Psoas muscle (tissue), 8 donors: ENCODE measurements around the gene FHAD1. TPM values are rescaled to one million over a fixed set of nuclear protein-coding genes. Genes with fewer than 3 reads are reported as not detected.

Experiments used
- ATAC-seq, 4 donors: fragments of 200-7000 bp; cut with Tn5 transposase; one replicate each; pipeline ENCODE4 v1.9.1; 2020; ENCODE audit warnings: moderate library complexity in 3 of 4, mild to moderate bottlenecking in 2 of 4
- DNase-seq, 2 donors: peaks; one replicate each; pipeline ENCODE4 v3.0.0-alpha.2; 2020
- H3K27ac ChIP-seq: fragments of 200-600 bp; one replicate; pipeline ENCODE4 v1.8.0; 2022
- H3K27me3 ChIP-seq, 3 donors: fragments of 200-600 bp in 1 of 3; one replicate each; pipeline versions ENCODE4 v1.6.1 to v1.8.0; 2013 to 2022; ENCODE audit warnings: low read length in 2 of 3, mild to moderate bottlenecking in 2 of 3, moderate library complexity in 1 of 3; ENCODE audit not compliant: insufficient read depth in 3 of 3
- H3K36me3 ChIP-seq, 2 donors: fragments of 200-600 bp in 1 of 2; one replicate each; pipeline versions ENCODE4 v1.6.1 to v1.8.0; 2013 to 2022; ENCODE audit warnings: low read depth in 1 of 2, mild to moderate bottlenecking in 1 of 2, moderate library complexity in 1 of 2; ENCODE audit not compliant: insufficient read depth in 1 of 2
- H3K4me1 ChIP-seq: fragments of 200-600 bp; one replicate; pipeline ENCODE4 v1.8.0; 2022
- H3K4me3 ChIP-seq: fragments of 200-600 bp; one replicate; pipeline ENCODE4 v1.8.0; 2022; ENCODE audit warnings: mild to moderate bottlenecking
- H3K9me3 ChIP-seq: fragments of 200-600 bp; one replicate; pipeline ENCODE4 v1.8.0; 2022
- WGBS, 3 donors: extraction: QIAGEN DNeasy Blood & Tissue Kit; methylation state at CpG; one replicate each; pipeline versions ENCODE4 v1.1.6 to v1.1.7; 2013; 5-methylcytosine and 5-hydroxymethylcytosine counted together
- intact Hi-C, 2 donors: fragments of 100-400 bp; cut with DNase I; formaldehyde crosslinking; loops; one replicate each; pipeline versions ENCODE4 v1.11.0 to v1.14.2; 2022
- polyA plus RNA-seq, 3 donors: library from polyadenylated mRNA; stranded (reverse); fragments of 200-250 nt; gene quantifications; one replicate each; pipeline ENCODE4 v1.2.3, GENCODE V29; 2013
- total RNA-seq, 4 donors: library from RNA; stranded (reverse); fragmentation: NEBNext Ultra II Directional in 2 of 4; extraction: Animal tissue kit (Norgen Biotek cat#: 25700) in 2 of 4; gene quantifications; one replicate each; pipeline versions ENCODE4 v1.2.1 to v1.2.4, GENCODE V29; 2021 to 2023
- TF ChIP-seq, protein P1 (sequence below): fragments of 200-600 bp; IDR thresholded peaks from one replicate; pipeline ENCODE4 v1.8.0; 2022; ENCODE audit warnings: antibody characterized with exemption
- donor health status: healthy with polysubstance abuse.
- donor health status: DM: no; HTN: no; CAD: no; lungs with moderate emphysema.
- donor health status: Bipolar disorder and iron deficiency.
- donor health status: healthy.
- donor health status: DM: yes; HTN: yes; CAD: no.
- donor health status: DM: no; HTN: no; CAD: no.
- donor health status: DM: no; HTN: no; CAD: no.
- donor health status: DM: yes; HTN: yes; CAD: no.

Gene FHAD1
- total and polyA plus RNA-seq, 7 donors, result 0.03 to 0.24 (median 0.06) TPM; not detected in 4

DNA sequence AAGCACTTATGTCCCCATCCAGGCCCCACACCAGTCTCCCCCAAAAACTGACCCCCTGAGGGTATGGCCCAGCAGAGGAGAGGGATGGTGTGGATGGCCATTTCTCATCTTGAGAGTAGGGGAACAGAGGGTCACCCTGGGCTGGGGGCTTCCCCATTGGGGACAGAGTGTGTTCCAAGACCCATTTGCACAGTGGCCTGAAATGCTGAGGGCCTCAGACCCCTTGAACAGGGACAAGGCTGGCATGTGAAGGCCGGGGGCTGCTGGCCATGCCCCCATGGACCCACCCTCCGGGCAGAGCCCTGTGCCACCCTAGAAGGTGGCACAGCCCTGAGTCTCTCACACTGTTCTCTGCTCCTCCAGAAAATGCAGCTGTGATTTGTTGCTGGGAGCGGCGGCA is 199.2 kb downstream of the FHAD1 start:
- Histone ChIP-seq H3K9me3 (no peaks in the 10 kb centered on the region), H3K27ac (no peak overlapping the region), H3K4me3 (no peak overlapping the region), H3K36me3 (no peaks in the 10 kb centered on the region), H3K4me1 (no peaks in the 10 kb centered on the region), H3K27me3 (peaks cover 0 to 3% (median 3%) of the 10 kb centered on the region in 3 donors)
- no peak for ATAC-seq
- 78 to 87% (median 80%) methylated on average over 4 of the region's 4 CpGs for WGBS, 3 donors
- no peak for DNase-seq
- intact Hi-C loops, result no loop called here
- TF ChIP-seq, protein P1, sequence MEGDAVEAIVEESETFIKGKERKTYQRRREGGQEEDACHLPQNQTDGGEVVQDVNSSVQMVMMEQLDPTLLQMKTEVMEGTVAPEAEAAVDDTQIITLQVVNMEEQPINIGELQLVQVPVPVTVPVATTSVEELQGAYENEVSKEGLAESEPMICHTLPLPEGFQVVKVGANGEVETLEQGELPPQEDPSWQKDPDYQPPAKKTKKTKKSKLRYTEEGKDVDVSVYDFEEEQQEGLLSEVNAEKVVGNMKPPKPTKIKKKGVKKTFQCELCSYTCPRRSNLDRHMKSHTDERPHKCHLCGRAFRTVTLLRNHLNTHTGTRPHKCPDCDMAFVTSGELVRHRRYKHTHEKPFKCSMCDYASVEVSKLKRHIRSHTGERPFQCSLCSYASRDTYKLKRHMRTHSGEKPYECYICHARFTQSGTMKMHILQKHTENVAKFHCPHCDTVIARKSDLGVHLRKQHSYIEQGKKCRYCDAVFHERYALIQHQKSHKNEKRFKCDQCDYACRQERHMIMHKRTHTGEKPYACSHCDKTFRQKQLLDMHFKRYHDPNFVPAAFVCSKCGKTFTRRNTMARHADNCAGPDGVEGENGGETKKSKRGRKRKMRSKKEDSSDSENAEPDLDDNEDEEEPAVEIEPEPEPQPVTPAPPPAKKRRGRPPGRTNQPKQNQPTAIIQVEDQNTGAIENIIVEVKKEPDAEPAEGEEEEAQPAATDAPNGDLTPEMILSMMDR, result no peak

Other genes with a start within 250 kb of the FHAD1 start
- 1 to 10 TPM in 2 of 4 donors, under 1 TPM in 2; 0.67 to 1.7 (median 1.1) TPM for gene TMEM51, start 93.5 kb upstream of the FHAD1 start, total RNA-seq
- under 1 TPM; 0.70 to 0.99 (median 0.97) TPM for gene TMEM51, start 93.5 kb upstream of the FHAD1 start, polyA plus RNA-seq
- 1 to 10 TPM; 4.8 to 6.9 (median 6.5) TPM for gene EFHD2, start 162.7 kb downstream of the FHAD1 start, total RNA-seq
- 1 to 10 TPM; 2.3 to 5.4 (median 4.3) TPM for gene EFHD2, start 162.7 kb downstream of the FHAD1 start, polyA plus RNA-seq
- under 1 TPM in 1 of 4 donors, not detected in 3; 0.17 TPM for gene CTRC, start 191.2 kb downstream of the FHAD1 start, total RNA-seq
- under 1 TPM in 2 of 3 donors, not detected in 1; 0.08 to 0.68 TPM for gene CTRC, start 191.2 kb downstream of the FHAD1 start, polyA plus RNA-seq
- gene CELA2A, start 209.5 kb downstream of the FHAD1 start, total RNA-seq, result 1 to 10 TPM in 1 of 4 donors, not detected in 3; 2.1 TPM
- gene CELA2A, start 209.5 kb downstream of the FHAD1 start, polyA plus RNA-seq, result under 1 TPM in 1 of 3 donors, not detected in 2; 0.10 TPM
- gene CELA2B, start 228.9 kb downstream of the FHAD1 start, total RNA-seq, result under 1 TPM in 1 of 4 donors, not detected in 3; 0.36 TPM
- not detected for gene CELA2B, start 228.9 kb downstream of the FHAD1 start, polyA plus RNA-seq